Motor neuron (in vitro differentiated cells): ENCODE data around the gene ZP1. TPM values are rescaled to one million over a fixed set of nuclear protein-coding genes. Genes with fewer than 3 reads are reported as not detected.
A peak's percentile ranks its signal among the peaks of the same experiment; 100 is the strongest.

Source experiments
- ATAC-seq, 8 experiments: fragments of 200-7000 bp; cut with Tn5 transposase; replicated peaks in 6 of 8; 2 replicates each; pipeline ENCODE4 v1.8.0; 2021; ENCODE audit warnings: mild to moderate bottlenecking in 8 of 8, moderate library complexity in 8 of 8
- H3K27ac ChIP-seq, 2 donors: fragments of 250-450 bp; sonication (Bioruptor Pico); 2 replicates each; pipeline ENCODE4 v1.9.0; 2021; ENCODE audit warnings: antibody characterized with exemption in 2 of 2, mild to moderate bottlenecking in 2 of 2, moderate library complexity in 1 of 2
- H3K4me1 ChIP-seq, 2 donors: fragments of 250-450 bp; sonication (Bioruptor Pico); replicated peaks in 1 of 2; 2 replicates each; pipeline ENCODE4 v1.6.1; 2021; ENCODE audit warnings: antibody characterized with exemption in 2 of 2, mild to moderate bottlenecking in 2 of 2, moderate library complexity in 1 of 2
- H3K4me3 ChIP-seq, 5 donors: fragments of 250-450 bp; sonication (Bioruptor Pico); 2 replicates each; pipeline ENCODE4 v1.9.0; 2021; ENCODE audit warnings: antibody characterized with exemption in 5 of 5, mild to moderate bottlenecking in 5 of 5, moderate library complexity in 4 of 5
- WGBS, 10 experiments: fragments of 450-650 bp; shearing (Covaris generic); methylation state at CpG; one replicate each; pipeline ENCODE4 v1.0.0; 2022; 5-methylcytosine and 5-hydroxymethylcytosine counted together
- in situ Hi-C, 9 experiments: fragments of 400-800 bp; cut with MboI; loops; one replicate each; pipeline ENCODE4 v1.15.0; 2021; ENCODE audit warnings: low sequenced_read_pairs in 9 of 9, low pct_unique_long_range_greater_than_20kb in 2 of 9; ENCODE audit not compliant: unreplicated experiment in 9 of 9
- total RNA-seq, 8 experiments: library from RNA; unstranded; fragments of 300-600 nt; gene quantifications; 2 replicates each; pipeline versions ENCODE4 v1.2.3 to v1.2.4, GENCODE V29; 2022

Gene ZP1
- total RNA-seq, 8 experiments from 2014 or later, result 0.56 to 0.95 (median 0.65) TPM; not detected in 4

GRCh38 chr11:60879971-60880588 lies 12.7 kb downstream of the ZP1 start:
- no peak overlapping the region for H3K27ac ChIP-seq
- in situ Hi-C loops, result no loop called here
- H3K4me1 ChIP-seq, result no peaks in the 10 kb centered on the region
- WGBS, 10 experiments, result 58 to 100% (median 71%) methylated on average over 1 to 5 of the region's 5 CpGs; no CpG with 5 or more reads in 2 of the 10 experiments
- H3K4me3 ChIP-seq, result no peak overlapping the region
- no peak for ATAC-seq

- peak in 2 of 8 experiments; percentile 63 to 94 for ATAC-seq
- WGBS, 10 experiments, result 80 to 100% (median 92%) methylated on average over 1 to 7 of the region's 8 CpGs; no CpG with 5 or more reads in 5 of the 10 experiments
- Histone ChIP-seq H3K4me1 (no peaks in the 10 kb centered on the region), H3K27ac (no peak overlapping the region), H3K4me3 (no peak overlapping the region)
- in situ Hi-C loops, result no loop called here
These were observed 13.4 kb downstream of the ZP1 start for GRCh38 chr11:60880643-60881282.

GRCh38 chr11:60887556-60887955 lies 20.2 kb downstream of the ZP1 start:
- Histone ChIP-seq H3K27ac (no peak overlapping the region), H3K4me3 (no peak overlapping the region), H3K4me1 (no peaks in the 10 kb centered on the region)
- WGBS, 10 experiments, result 30 to 100% (median 77%) methylated on average over 2 to 3 of the region's 5 CpGs; no CpG with 5 or more reads in 3 of the 10 experiments
- peak in 5 of 8 experiments; percentile 19 to 92 (median 88) for ATAC-seq
- in situ Hi-C loops, result no loop called here

GRCh38 chr11:60889869-60890311 lies 22.5 kb downstream of the ZP1 start:
- in situ Hi-C loops, result loop anchor here in 1 of 9 experiments (10.0 kb wide), 1 partner anchor 55 kb away; no protein-coding TSS in a partner anchor
- no peak overlapping the region for H3K27ac ChIP-seq

GRCh38 chr11:60890696-60891095 lies 23.4 kb downstream of the ZP1 start:
- 73 to 100% (median 90%) methylated on average over 1 to 3 of the region's 5 CpGs; no CpG with 5 or more reads in 6 of the 10 experiments for WGBS, 10 experiments
- no peak for ATAC-seq
- in situ Hi-C loops, result loop anchor here in 1 of 9 experiments (10.0 kb wide), 1 partner anchor 56 kb away; no protein-coding TSS in a partner anchor
- Histone ChIP-seq H3K4me1 (no peaks in the 10 kb centered on the region), H3K27ac (no peak overlapping the region), H3K4me3 (no peak overlapping the region)

More at GRCh38 chr11:60889869-60890311, 22.5 kb downstream of the ZP1 start:
- no peak for ATAC-seq
- 67 to 100% (median 86%) methylated on average over 1 to 5 of the region's 6 CpGs; no CpG with 5 or more reads in 1 of the 10 experiments for WGBS, 10 experiments
- Histone ChIP-seq H3K4me1 (no peaks in the 10 kb centered on the region), H3K4me3 (no peak overlapping the region)

- Histone ChIP-seq H3K4me1 (no peaks in the 10 kb centered on the region), H3K27ac (no peak overlapping the region), H3K4me3 (no peak overlapping the region)
- WGBS, 10 experiments, result 75 to 100% (median 96%) methylated on average over 1 to 4 of the region's 7 CpGs; no CpG with 5 or more reads in 2 of the 10 experiments
- ATAC-seq, result no peak
- in situ Hi-C loops, result loop anchor here in 1 of 9 experiments (10.0 kb wide), 1 partner anchor 56 kb away; no protein-coding TSS in a partner anchor
These were observed 23.9 kb downstream of the ZP1 start for GRCh38 chr11:60891103-60891741.

- no peak overlapping the region for H3K4me3 ChIP-seq
- no peak overlapping the region for H3K27ac ChIP-seq
- in situ Hi-C loops, result loop anchor here in 1 of 9 experiments (10.0 kb wide), 1 partner anchor 61 kb away; no protein-coding TSS in a partner anchor
- no peak for ATAC-seq
- 71 to 100% (median 94%) methylated on average over 1 to 5 of the region's 5 CpGs for WGBS, 10 experiments
- H3K4me1 ChIP-seq, result no peaks in the 10 kb centered on the region
These were observed 28.3 kb downstream of the ZP1 start for GRCh38 chr11:60895687-60896086.

- Histone ChIP-seq H3K4me3 (no peak overlapping the region), H3K4me1 (no peaks in the 10 kb centered on the region), H3K27ac (no peak overlapping the region)
- WGBS, 10 experiments, result 71 to 96% (median 86%) methylated on average over 2 to 4 of the region's 4 CpGs; no CpG with 5 or more reads in 3 of the 10 experiments
- no peak for ATAC-seq
- in situ Hi-C loops, result loop anchor here in 1 of 9 experiments (10.0 kb wide), 1 partner anchor 63 kb away; no protein-coding TSS in a partner anchor
These were observed 30.2 kb downstream of the ZP1 start for GRCh38 chr11:60897496-60897895.

GRCh38 chr11:60899046-60899936 lies 31.9 kb downstream of the ZP1 start:
- in situ Hi-C loops, result loop anchor here in 1 of 9 experiments (10.0 kb wide), 1 partner anchor 64 kb away; no protein-coding TSS in a partner anchor

GRCh38 chr11:60899977-60900376 lies 32.6 kb downstream of the ZP1 start:
- no peak for ATAC-seq
- H3K27ac ChIP-seq, result no peak overlapping the region
- H3K4me3 ChIP-seq, result no peak overlapping the region
- 20 to 100% (median 87%) methylated on average over 1 to 4 of the region's 4 CpGs for WGBS, 10 experiments
- in situ Hi-C loops, result loop anchor here in 1 of 9 experiments (10.0 kb wide), 1 partner anchor 65 kb away; no protein-coding TSS in a partner anchor
- peaks cover 8% of the 10 kb centered on the region in 2 donors for H3K4me1 ChIP-seq

More at GRCh38 chr11:60899046-60899936, 31.9 kb downstream of the ZP1 start:
- WGBS, 10 experiments, result 42 to 67% (median 58%) methylated on average over 1 to 12 of the region's 12 CpGs
- ATAC-seq, result peak; percentile 56 to 93 (median 74)
- H3K4me3 ChIP-seq, result no peak overlapping the region
- H3K4me1 ChIP-seq, result peaks cover 1% of the 10 kb centered on the region in 2 donors
- no peak overlapping the region for H3K27ac ChIP-seq

- ATAC-seq, result no peak
- in situ Hi-C loops, result no loop called here
- Histone ChIP-seq H3K4me1 (peaks cover 11 to 12% of the 10 kb centered on the region in 2 donors), H3K4me3 (no peak overlapping the region), H3K27ac (no peak overlapping the region)
- 32 to 100% (median 93%) methylated on average over 1 to 6 of the region's 13 CpGs; no CpG with 5 or more reads in 5 of the 10 experiments for WGBS, 10 experiments
These were observed 33.5 kb downstream of the ZP1 start for GRCh38 chr11:60900673-60901404.
